Adrenal gland (tissue), 5 donors: Measurements from ENCODE around the gene TIMELESS.

Source experiments
- CTCF ChIP-seq, 6 experiments: fragments of 450-650 bp in 4 of 6; fragments of 200-600 bp in 2 of 6; sonication (generic) in 1 of 6; IDR thresholded peaks; 1 replicate in 5 of 6; 2 replicates in 1 of 6; pipeline versions ENCODE4 v1.5.1 to v1.8.0; 2016 to 2021; ENCODE audit warnings: antibody characterized with exemption in 6 of 6, mild to moderate bottlenecking in 2 of 6, moderate library complexity in 1 of 6
- POLR2A ChIP-seq, 2 donors: fragments of 450-650 bp; IDR thresholded peaks; one replicate each; pipeline ENCODE4 v1.6.1; 2017; ENCODE audit warnings: antibody characterized with exemption in 2 of 2, mild to moderate bottlenecking in 2 of 2, moderate library complexity in 1 of 2
- donor health status: DM: no; HTN: no; CAD: no.

DNA sequence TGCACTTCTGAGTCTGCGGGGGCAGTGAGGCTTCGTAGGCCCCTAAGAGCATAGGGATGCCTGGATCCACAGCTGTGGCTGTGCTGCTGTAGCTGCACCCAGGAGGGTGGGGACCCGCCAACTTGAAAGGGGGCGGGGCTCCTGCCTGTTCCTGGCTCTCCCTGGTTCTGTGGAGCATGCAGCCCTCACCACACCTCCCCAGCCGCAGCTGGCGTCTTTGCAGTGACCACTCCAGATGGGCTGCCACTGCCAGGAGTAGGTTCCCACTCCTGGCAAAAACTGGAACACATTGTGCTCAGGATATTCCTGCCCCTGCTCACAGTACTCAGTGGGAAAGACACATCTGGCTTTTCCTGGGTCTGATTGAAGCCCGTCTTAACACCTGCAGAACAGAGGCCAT is 35.8 kb downstream of the TIMELESS start:
- TF ChIP-seq POLR2A (IDR thresholded peaks at IDR 0.05) (no peak), CTCF (IDR thresholded peaks at IDR 0.05) (no peak)
